Measurements from ENCODE around the gene CNTN1.

Gene CNTN1

DNA sequence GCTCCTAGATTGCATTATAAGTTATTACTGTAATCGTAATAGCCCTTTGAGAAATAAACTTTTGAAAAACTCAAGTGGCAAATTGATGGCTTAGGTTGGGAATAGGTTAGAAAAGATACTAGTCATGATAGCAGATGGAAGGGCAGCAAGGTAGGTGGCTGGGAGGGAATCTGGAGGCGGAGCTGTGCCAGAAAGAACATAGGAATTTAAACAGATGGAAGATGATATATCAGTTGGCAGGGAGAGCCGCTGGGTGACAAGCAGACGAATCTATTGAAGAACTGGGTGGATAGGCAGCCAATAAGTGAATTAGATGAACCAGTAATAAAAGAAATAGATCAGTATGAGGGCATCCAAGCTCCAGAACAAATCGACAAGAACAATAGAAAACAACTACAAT lies 142.1 kb downstream of the CNTN1 start:
- DNase-seq, result no peak

DNA sequence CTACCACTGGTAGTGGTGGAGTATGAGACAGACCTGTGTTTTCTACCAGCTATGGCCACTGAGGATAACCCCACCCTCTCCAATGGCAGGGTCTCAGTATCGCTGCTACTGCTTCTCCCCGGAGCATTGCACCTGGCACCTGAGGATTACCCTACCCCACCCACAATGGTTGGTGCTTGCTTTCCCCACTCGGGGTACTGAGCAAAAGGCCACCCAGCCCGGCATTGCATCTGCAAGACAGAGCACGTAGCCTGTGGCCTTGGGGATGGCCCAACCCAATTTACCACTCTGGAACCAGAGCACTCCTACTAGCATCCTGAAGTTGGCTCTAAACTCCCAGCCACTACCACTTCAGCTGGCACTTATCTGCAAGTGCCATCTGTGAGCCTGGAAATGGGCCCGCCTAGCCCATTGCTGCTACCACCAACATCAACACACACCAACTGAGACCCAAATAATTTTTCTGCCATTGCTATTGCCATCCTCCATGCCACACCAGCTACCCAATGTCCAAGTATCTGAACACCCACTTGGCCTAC lies 145.7 kb downstream of the CNTN1 start:
- DNase-seq, result no peak

DNA sequence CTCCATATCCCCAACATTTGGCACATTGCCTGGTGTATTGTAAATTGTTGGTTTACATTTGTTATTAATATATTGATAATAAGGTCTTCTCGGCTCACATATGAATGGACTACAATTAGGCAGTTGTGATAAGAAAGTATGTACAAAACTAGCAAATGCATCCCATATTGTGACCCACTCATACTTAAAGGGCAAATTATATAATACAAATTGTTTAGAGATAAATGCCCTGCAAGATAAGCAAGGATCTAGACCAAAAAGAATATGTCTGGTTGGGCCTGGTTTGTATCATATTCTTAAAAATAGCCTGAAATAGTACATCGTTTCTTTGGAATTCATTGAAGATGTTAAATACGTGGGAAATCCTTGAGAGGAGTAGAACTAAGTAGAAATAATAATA lies 151.3 kb downstream of the CNTN1 start:
- no peak for DNase-seq

DNA sequence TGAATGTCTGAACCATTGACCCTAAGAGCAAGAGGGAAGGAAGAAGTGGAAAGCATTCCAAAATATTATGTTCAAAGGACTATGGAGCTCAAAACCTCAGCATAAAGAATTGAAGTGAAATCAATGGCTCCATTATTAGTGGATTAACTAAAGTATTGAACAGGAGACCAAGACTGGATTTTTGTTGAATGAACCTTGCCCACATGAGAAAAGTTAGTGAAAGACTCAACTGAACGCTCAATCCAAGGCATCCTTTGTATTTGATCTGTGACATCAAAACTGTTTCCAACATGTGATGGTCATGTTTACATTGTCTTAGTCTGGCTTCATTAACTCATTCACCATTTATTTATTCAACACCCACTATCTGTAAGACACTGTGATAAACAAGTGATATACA lies 161.0 kb downstream of the CNTN1 start:
- no peak for DNase-seq

DNA sequence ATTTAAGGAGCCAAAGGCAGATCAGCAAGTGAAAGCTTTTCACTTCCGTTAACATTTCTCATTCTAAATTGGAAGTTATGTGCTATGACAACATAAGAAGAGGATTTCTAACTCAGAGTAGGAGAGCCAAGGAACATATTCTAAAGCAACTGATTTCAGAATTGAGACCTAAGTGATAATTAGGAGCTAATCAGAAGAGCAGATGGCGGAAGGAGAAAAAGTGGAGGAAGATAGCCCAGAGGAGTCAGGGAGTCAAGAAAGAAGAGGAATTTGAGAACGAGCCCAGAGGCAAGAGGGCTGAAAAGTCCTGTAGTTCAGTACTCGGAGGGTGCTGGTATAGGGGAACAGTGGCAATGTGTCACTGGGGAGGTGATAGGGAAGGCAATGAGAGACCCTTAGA lies 162.4 kb downstream of the CNTN1 start:
- no peak for DNase-seq

DNA sequence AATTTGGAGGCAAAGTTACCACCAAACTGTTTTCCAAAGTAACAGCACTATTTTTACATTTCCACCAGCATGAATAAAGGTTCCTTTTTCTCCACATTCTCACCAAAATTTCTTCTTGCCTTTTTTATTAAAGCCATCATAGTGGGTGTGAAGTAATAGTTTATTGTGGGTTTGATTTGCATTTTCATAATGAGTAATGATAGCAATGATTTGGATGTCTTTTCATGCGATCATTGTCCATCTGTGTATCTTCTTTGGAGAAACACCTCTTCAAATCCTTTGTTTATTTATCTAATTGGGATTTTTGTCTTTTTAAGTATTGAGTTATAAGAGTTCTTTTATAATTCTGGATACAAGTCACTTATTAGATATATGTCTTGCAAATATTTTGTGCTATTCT lies 172.7 kb downstream of the CNTN1 start:
- no peak for DNase-seq

DNA sequence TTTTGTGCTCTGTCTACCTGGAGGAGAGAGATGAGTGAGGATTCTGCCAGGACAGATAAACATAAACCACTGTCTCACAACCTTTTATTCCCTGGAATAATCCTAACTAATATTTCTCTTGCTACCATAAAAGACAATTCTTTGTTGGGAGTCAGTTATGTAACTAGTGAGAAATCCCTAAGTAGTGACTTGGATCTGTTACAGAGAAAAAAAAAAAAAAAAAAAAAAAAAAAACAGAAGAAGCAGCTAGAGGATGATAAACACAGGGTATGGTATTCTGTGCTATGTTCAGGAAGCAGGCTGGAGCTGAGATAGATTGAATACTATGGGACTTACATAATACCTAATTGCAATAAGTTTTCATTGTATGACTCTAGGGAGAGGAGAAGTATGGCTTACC lies 178.7 kb downstream of the CNTN1 start:
- DNase-seq, result no peak

DNA sequence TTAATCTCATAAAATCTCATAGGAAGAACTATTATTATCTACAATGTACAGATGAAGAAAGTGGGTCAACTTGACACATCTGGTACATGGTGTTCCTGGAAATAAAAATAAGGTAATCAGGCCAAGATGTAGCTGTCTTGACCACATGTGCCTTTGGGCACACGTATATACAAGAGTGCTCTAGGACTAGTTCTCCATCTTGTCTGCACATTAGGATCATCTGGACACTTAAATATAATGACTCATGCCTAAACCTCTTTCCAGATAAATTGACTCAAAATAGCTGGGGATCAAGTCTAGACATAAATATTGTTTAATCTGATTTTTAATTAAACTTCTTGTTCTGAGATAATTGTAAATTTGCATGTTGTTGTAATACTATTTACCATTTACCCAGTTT lies 182.6 kb downstream of the CNTN1 start:
- DNase-seq, result no peak

DNA sequence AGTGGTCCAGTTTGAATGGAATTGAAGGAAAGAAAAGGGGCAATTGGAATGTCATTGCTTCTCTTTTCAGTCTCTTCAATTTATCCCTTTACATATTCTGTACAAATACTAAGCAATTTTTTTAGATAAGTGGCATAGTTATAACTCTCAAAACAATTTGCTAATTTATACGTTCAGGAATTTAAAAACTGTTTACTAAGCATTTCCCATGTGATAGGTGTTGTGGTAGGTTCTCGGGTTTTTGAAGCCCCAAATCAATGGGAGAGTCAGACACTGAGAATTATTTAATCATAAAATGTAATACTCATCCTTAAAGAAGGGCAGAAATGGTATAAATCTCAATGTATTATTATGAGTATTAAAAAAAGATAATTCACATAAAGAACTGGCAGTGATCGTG lies 197.1 kb downstream of the CNTN1 start:
- no peak for DNase-seq

DNA sequence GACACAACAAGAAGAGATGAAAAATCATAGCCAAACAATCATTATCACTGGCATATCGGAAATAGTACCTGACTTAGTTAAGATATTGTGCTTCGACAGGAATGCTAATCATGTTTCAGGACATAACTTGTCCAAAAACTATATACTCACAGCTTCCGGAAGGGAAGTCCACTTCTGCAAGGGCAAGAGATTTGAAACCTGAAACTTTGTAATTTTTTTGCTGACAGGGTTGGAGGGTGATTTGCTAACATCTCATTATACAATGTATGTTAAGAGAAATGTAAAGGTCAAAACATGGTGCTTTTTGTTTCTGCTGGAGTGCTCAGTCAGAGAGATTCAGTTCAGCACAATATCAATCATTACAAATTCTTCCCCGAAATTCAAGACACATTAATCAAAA lies 200.3 kb downstream of the CNTN1 start:
- no peak for DNase-seq

DNA sequence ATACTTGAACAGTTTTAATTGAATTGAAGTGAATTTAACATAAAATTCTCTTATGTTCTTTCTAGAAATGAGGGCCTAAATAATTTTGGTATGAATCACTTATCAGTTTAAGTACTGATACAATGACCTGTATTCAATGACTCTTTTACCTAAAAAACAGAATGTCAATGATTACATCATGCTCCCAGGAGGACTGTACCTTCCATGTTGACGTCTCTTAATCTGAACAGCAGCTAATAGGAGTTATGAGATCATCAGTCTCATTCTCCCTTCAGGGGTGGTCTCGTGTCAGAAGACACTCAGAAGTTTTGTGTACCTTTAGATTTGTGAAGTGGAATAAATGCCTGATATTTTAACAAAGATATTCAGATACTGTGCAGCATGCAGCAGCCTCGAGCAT lies 206.3 kb downstream of the CNTN1 start:
- DNase-seq, result no peak

DNA sequence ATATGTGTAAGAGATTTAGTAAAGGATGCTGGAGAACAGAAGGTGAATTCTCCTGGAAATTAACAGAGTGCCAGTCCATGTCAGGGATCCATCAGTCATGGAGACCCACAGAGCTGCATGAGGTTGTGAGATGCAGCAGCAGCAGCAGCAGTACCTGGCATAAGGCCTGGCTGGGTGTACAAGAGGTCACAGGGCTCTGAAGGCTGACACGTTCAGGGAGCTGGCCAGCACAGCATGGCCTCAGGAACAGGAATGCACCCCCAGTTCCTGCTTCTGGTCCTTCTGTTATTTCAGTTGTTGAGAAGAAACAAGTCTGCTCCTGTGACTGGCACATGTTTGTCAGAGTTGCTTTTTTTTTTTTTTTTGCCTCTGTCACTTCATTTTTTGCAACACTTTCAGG lies 210.8 kb downstream of the CNTN1 start:
- peak in 6 of 51 donors; percentile 1 to 5 (median 1) for DNase-seq

DNA sequence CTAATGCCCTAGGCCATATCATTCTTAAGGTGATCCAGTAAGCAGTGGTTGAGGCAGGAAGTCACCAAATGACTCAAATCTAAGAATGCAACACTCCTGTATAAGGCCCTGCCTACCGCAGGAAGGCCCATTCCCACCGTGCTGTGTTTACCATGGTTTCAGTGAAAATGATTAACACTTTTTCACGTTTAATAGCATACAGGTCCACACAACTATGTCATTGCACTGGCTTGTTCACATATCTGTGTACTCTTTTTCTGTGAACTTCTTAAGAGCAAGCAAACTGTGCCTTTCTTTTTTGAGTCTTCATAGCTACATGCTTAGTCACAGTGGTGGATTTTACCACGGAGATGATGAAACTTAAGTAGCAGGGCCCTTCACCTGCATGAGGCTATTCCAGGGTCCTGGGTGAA lies 214.9 kb downstream of the CNTN1 start:
- DNase-seq, result no peak

DNA sequence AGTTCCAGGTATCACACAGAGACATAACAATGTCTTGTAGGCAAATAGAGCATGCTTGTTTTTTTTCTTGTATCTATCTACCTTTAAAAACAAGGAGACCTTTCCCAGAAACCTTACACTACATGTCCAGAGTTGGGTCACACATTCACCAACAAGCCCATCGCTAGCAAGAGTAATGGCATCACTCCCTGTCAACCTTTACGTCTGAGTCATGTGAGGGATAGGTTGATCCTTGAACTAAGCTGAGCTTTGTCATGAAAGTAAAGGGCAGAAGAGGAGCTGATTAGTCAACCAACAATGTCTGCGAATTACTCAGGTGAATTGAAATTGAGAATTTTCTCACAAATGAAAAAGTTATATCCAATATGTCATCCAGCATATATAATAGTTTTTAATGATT lies 219.4 kb downstream of the CNTN1 start:
- no peak for DNase-seq

DNA sequence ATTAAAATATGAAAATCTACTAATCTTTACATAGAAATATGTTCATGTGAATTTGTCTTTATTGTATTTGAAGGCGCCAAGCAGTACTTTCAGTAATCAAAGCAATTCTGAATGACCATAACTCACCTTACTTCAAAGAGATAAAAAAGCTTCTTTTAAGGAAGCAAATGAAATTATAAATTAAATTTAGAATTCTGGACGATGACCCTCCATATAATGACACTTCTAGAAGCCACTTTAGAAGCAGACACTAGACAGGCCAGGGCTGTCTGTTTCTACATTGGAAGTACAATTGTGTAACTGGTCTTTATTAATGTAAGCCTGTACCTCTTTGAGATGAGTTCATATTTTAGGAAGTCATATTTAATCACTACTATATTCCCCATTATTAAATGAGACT lies 222.9 kb downstream of the CNTN1 start:
- DNase-seq, result no peak

DNA sequence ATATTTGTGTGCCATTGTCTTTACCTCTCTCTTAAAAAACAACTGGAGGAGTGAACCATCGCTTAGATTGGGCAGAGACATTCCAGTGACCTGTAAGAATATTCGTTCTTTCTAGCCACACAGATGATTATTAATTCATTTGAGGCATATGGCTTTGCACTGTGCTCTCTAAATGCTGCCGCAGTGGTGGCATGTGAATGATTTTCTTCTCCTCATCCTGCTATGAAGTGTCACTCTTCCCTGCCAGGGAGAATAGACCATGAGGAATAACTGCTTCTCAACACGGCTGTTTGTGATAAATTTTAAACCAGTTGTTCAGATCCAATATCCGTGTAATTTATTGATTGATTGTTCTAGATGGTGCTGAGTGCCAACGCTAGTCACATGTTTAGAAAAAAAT lies 225.3 kb downstream of the CNTN1 start:
- DNase-seq, result no peak

DNA sequence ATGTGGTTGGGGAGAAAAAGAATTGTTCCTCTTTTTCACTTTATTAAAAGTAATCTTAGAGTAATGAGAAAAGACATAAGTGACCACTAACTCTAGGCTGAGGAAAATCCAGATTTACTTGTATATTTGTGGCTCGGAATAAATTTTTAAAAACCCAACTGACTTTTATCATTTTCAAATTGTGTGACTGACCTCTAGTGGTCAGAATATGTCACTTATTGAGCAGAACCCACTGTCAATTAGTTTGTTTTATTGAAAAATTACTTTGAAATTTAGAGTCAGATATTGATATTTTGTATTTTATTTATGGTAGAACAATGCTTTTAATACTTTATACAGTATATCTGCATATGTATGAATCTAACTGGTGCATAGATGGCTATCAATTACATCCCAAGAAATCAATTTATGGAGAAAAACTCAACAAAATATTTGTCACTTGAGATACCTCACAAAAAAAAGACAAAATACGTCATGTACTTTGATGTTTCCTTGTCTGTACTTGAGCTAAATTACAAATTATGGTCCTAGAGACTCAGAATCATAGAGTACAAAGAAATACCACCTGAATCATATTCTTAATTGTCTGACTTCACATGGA lies 229.4 kb downstream of the CNTN1 start:
- DNase-seq, result peak in 1 of 51 donors; percentile 4

DNA sequence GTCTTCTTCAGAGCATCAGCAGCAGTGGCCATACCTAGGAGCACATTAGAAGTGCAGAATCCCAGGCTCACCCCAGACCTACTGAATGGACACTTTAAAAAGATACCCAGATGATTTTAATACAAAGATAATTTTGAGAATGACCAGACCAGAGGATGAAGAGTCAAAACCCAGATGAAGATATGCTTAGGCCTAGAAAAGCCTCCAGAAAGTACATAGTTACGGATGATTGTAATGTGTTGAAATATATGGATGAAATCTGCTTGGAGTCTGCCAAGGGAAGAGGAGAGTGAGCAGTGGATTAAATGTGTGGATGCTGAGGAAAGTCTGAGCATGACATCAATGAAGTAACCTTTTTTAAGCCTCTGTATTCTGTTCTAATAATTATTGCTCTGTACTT lies 245.7 kb downstream of the CNTN1 start:
- no peak for DNase-seq

DNA sequence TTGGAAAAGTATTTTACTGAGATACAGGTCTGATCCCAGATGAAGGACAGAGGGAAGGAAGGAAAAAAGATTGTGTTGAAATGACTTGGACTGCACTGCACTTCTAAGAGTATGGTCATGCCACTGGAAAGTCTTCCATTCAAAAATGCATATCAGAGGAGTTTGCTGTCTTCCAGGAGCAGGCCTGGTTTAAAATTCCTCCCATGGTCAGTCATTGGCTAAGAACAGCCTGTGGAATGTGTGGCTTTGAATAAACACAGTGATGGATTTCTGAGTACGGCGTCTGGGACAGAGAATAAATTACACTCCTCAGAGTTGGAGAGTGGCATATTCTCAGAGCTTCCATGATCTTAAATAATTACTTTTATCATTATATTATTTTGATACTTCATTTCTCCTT lies 250.1 kb downstream of the CNTN1 start:
- no peak for DNase-seq

DNA sequence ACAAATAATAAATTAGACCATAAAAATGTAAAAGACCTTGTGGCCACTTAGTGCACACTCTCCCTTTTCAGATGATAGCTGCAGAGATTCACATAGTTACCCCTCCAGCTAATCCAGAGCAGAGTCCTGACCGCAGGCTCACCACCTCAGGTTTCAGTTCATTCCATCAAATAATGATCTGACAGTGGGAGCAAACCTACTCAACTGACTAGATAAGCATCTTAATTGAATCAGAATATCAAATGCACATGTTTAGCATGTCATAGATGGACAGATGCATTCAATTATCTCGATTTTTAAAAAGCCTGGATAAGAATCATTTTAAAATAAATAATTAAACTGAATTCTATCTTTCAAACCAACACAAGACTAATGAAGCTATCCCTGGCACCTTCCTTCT lies 253.5 kb downstream of the CNTN1 start:
- DNase-seq, result no peak

DNA sequence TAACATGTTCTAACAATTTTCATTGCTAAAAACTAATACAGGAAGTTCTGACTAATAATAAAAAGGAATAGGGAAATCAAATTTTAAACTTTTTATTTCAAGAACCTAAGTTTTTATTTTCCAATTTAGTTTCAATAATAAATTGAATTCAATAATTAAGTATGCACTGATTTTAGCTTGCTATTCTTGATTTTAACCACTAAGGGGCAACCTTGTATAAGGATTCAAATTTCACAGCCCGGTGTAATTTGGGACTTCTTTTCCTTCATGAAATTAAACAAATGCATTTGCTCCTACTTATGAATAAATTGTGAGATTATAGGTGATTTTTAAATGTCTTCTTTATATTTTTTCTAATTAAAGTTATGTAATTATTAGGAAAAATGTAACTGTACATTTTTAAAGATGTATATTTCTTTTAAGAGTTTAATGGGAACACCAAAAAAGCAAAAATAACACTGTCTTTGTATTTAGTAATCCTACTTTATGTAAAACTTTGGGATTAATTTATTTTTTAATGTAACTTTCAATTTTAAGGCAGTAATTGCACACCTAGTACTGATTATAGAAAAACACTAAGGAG lies 254.5 kb downstream of the CNTN1 start:
- DNase-seq, result no peak

DNA sequence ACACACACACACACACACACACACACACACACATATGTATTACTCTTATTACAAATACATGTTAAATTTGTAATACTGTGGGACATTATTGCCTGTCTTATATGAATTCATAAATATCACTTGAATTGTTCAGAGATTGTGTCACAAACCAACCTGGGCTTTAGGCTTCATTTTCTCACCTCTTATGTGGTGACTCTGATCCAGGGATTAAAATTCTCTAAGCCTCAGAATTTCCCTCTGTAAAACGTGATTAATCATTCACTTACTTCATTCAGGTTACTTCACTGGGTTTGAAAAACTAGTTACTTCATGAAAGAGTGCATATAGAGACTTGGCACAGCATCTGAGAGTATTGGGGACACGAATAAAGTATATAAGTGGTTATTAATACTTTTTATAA lies 255.6 kb downstream of the CNTN1 start:
- no peak for DNase-seq

DNA sequence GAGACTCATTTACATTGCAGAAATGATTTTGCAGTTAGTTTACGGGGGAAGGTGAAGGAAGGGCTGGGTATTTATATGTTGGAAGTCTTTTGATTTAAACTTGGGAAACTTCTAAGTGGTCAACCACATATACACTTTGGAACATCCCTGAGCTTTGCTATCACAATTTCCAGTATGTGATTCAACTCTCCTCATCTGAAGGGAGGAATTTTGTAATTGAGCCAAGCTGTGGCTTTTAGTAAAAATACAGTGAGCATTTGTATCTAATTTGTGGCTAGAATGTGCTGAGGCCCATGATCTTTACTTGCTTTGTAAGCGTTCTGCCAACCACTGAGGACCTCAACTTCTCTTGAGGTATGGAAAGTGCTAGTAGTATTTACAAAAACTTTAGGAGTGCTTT lies 260.8 kb downstream of the CNTN1 start:
- no peak for DNase-seq

DNA sequence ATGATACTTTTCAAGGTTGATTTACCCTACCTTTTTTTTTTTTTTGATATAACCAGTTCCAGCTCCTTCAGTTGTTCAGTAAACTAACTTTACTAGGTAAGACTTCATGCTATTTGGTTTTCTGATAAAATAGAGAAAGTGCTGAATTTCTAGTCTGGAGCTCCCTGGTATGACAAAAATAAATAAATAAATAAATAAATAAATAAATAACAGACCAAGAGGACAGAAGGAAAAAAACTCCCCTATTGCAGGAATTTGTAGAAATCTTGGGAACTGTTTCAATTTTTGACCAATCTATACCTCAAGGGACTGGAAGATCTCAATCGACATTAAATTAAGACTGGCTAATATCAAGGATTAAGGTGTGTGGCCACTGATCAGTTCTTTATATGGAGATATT lies 265.2 kb downstream of the CNTN1 start:
- DNase-seq, result no peak
